ENCODE data around the gene CHSY1.

The CHSY1 gene

GRCh38 chr15:101167753-101168462 lies 83.9 kb downstream of the CHSY1 start:
- no peak for DNase-seq (ENCODE audit: extremely low read depth, insufficient read length)
- no peak overlapping the region for H3K4me3 ChIP-seq (replicated peaks; ENCODE audit: low read depth, low read length)
- no peak for TF ChIP-seq CTCF (IDR thresholded peaks at IDR 0.05; ENCODE audit: insufficient read depth, low read length, poor library complexity, severe bottlenecking)
- H3K36me3 ChIP-seq (ENCODE audit: control insufficient read depth, insufficient read depth, low read length), result no peaks in the 10 kb centered on the region
- no peaks in the 10 kb centered on the region for H3K27me3 ChIP-seq (replicated peaks; ENCODE audit: control insufficient read depth, insufficient read depth, low read length)

GRCh38 chr15:101167411-101167752 lies 84.5 kb downstream of the CHSY1 start:
- no peaks in the 10 kb centered on the region for H3K36me3 ChIP-seq (ENCODE audit: control insufficient read depth, insufficient read depth, low read length)
- no peak overlapping the region for H3K4me3 ChIP-seq (replicated peaks; ENCODE audit: low read depth, low read length)
- TF ChIP-seq CTCF (IDR thresholded peaks at IDR 0.05; ENCODE audit: insufficient read depth, low read length, poor library complexity, severe bottlenecking), result no peak
- H3K27me3 ChIP-seq (replicated peaks; ENCODE audit: control insufficient read depth, insufficient read depth, low read length), result no peaks in the 10 kb centered on the region
- DNase-seq (ENCODE audit: extremely low read depth, insufficient read length), result no peak

- Histone ChIP-seq H3K27me3 (replicated peaks; ENCODE audit: control insufficient read depth, insufficient read depth, low read length) (no peaks in the 10 kb centered on the region), H3K36me3 (ENCODE audit: control insufficient read depth, insufficient read depth, low read length) (no peaks in the 10 kb centered on the region), H3K4me3 (replicated peaks; ENCODE audit: low read depth, low read length) (no peak overlapping the region)
- no peak for TF ChIP-seq CTCF (IDR thresholded peaks at IDR 0.05; ENCODE audit: insufficient read depth, low read length, poor library complexity, severe bottlenecking)
- no peak for DNase-seq (ENCODE audit: extremely low read depth, insufficient read length)
Observed at GRCh38 chr15:101165905-101166471, 85.9 kb downstream of the CHSY1 start.

- Histone ChIP-seq H3K4me3 (replicated peaks; ENCODE audit: low read depth, low read length) (no peak overlapping the region), H3K27me3 (replicated peaks; ENCODE audit: control insufficient read depth, insufficient read depth, low read length) (no peaks in the 10 kb centered on the region), H3K36me3 (ENCODE audit: control insufficient read depth, insufficient read depth, low read length) (no peaks in the 10 kb centered on the region)
- TF ChIP-seq CTCF (IDR thresholded peaks at IDR 0.05; ENCODE audit: insufficient read depth, low read length, poor library complexity, severe bottlenecking), result no peak
- no peak for DNase-seq (ENCODE audit: extremely low read depth, insufficient read length)
Observed at GRCh38 chr15:101162701-101163483, 89.0 kb downstream of the CHSY1 start.

GRCh38 chr15:101161656-101162055 lies 90.2 kb downstream of the CHSY1 start:
- H3K36me3 ChIP-seq (ENCODE audit: control insufficient read depth, insufficient read depth, low read length), result no peaks in the 10 kb centered on the region
- no peaks in the 10 kb centered on the region for H3K27me3 ChIP-seq (replicated peaks; ENCODE audit: control insufficient read depth, insufficient read depth, low read length)
- H3K4me3 ChIP-seq (replicated peaks; ENCODE audit: low read depth, low read length), result no peak overlapping the region
- no peak for DNase-seq (ENCODE audit: extremely low read depth, insufficient read length)
- no peak for TF ChIP-seq CTCF (IDR thresholded peaks at IDR 0.05; ENCODE audit: insufficient read depth, low read length, poor library complexity, severe bottlenecking)
